H9 (cell line): ENCODE results near the gene NECAB2. TPM values are rescaled to one million over a fixed set of nuclear protein-coding genes. Genes with fewer than 3 reads are reported as not detected.

Experiments used
- DNase-seq: peaks from one replicate; pipeline ENCODE4 v3.0.0-alpha.2; 2017
- H2AFZ ChIP-seq: one replicate; pipeline ENCODE4 v1.6.1; 2013; ENCODE audit warnings: mild to moderate bottlenecking, low read length, control low read depth, moderate library complexity
- H2AK5ac ChIP-seq: 2 replicates; pipeline ENCODE4 v1.6.1; 2013; ENCODE audit warnings: low read length, control low read depth, mixed read lengths; ENCODE audit not compliant: insufficient read length
- H2BK120ac ChIP-seq: one replicate; pipeline ENCODE4 v1.6.1; 2013; ENCODE audit warnings: low read depth, mild to moderate bottlenecking, low read length, control low read depth, inconsistent platforms; ENCODE audit not compliant: poor library complexity, severe bottlenecking
- H2BK12ac ChIP-seq: 2 replicates; pipeline ENCODE4 v1.6.1; 2013; ENCODE audit warnings: low read length, control low read depth, mixed read lengths, low read depth; ENCODE audit not compliant: insufficient read length
- H2BK15ac ChIP-seq: 2 replicates; pipeline ENCODE4 v1.6.1; 2013; ENCODE audit warnings: low read depth, low read length, control low read depth
- H2BK20ac ChIP-seq: one replicate; pipeline ENCODE4 v1.6.1; 2013; ENCODE audit warnings: low read depth, mild to moderate bottlenecking, low read length, control low read depth, inconsistent platforms; ENCODE audit not compliant: poor library complexity, severe bottlenecking
- H2BK5ac ChIP-seq: 2 replicates; pipeline ENCODE4 v1.6.1; 2013; ENCODE audit warnings: low read length, control low read depth, mixed read lengths; ENCODE audit not compliant: insufficient read length
- H3K14ac ChIP-seq: 2 replicates; pipeline ENCODE4 v1.6.1; 2013; ENCODE audit warnings: low read length, control low read depth; ENCODE audit not compliant: insufficient read depth
- H3K18ac ChIP-seq: 2 replicates; pipeline ENCODE4 v1.6.1; 2013; ENCODE audit warnings: low read depth, mild to moderate bottlenecking, mixed read lengths, low read length, control low read depth; ENCODE audit not compliant: insufficient read length
- H3K23ac ChIP-seq: 2 replicates; pipeline ENCODE4 v1.6.1; 2013; ENCODE audit warnings: low read length, control low read depth, mixed read lengths, low read depth; ENCODE audit not compliant: insufficient read length
- H3K23me2 ChIP-seq: 2 replicates; pipeline ENCODE4 v1.6.1; 2013; ENCODE audit warnings: low read depth, mild to moderate bottlenecking, mixed read lengths, low read length, control low read depth; ENCODE audit not compliant: insufficient read length, poor library complexity, severe bottlenecking
- H3K27ac ChIP-seq: 2 replicates; pipeline ENCODE4 v1.5.1; 2013; ENCODE audit warnings: low read length, control low read depth, mixed read lengths, low read depth; ENCODE audit not compliant: insufficient read length
- H3K27me3 ChIP-seq: 2 replicates; pipeline ENCODE4 v1.6.1; 2013; ENCODE audit warnings: low read length, control low read depth, inconsistent platforms; ENCODE audit not compliant: insufficient read depth
- H3K4ac ChIP-seq: 2 replicates; pipeline ENCODE4 v1.6.1; 2013; ENCODE audit warnings: low read depth, mild to moderate bottlenecking, control low read depth, inconsistent platforms, low read length, moderate library complexity
- H3K4me1 ChIP-seq: 2 replicates; pipeline ENCODE4 v1.6.1; 2013; ENCODE audit warnings: low read length, control low read depth, inconsistent platforms; ENCODE audit not compliant: insufficient read depth
- H3K4me2 ChIP-seq: 2 replicates; pipeline ENCODE4 v1.6.1; 2013; ENCODE audit warnings: low read length, control low read depth, mixed read lengths; ENCODE audit not compliant: insufficient read length, insufficient read depth
- H3K56ac ChIP-seq: 2 replicates; pipeline ENCODE4 v1.6.1; 2013; ENCODE audit warnings: low read depth, mild to moderate bottlenecking, mixed read lengths, low read length, control low read depth; ENCODE audit not compliant: insufficient read length
- H3K79me1 ChIP-seq: 2 replicates; pipeline ENCODE4 v1.6.1; 2013; ENCODE audit warnings: low read depth, mild to moderate bottlenecking, moderate library complexity, low read length, control low read depth, inconsistent platforms; ENCODE audit not compliant: insufficient read depth, poor library complexity, severe bottlenecking
- H3K79me2 ChIP-seq: 2 replicates; pipeline ENCODE4 v1.6.1; 2013; ENCODE audit warnings: low read length, control low read depth, inconsistent platforms; ENCODE audit not compliant: insufficient read depth
- H3K9ac ChIP-seq: 2 replicates; pipeline ENCODE4 v1.6.1; 2013; ENCODE audit warnings: low read length, control low read depth, mixed read lengths; ENCODE audit not compliant: insufficient read length; ENCODE audit errors: extremely low read depth
- H3K9me3 ChIP-seq: one replicate; pipeline ENCODE4 v1.6.1; 2013; ENCODE audit warnings: low read depth, low read length, inconsistent platforms; ENCODE audit not compliant: control insufficient read depth
- H3T11ph ChIP-seq: one replicate; pipeline ENCODE4 v1.6.1; 2013; ENCODE audit warnings: mild to moderate bottlenecking, low read length, control low read depth, inconsistent platforms
- H4K20me1 ChIP-seq: one replicate; pipeline ENCODE4 v1.6.1; 2013; ENCODE audit not compliant: control insufficient read depth, insufficient read length, insufficient read depth
- H4K5ac ChIP-seq: 2 replicates; pipeline ENCODE4 v1.6.1; 2013; ENCODE audit warnings: low read depth, mild to moderate bottlenecking, mixed read lengths, low read length, control low read depth; ENCODE audit not compliant: insufficient read length
- H4K8ac ChIP-seq: replicated peaks from 2 replicates; pipeline ENCODE4 v1.6.1; 2013; ENCODE audit warnings: low read length, control low read depth, mixed read lengths, low read depth; ENCODE audit not compliant: insufficient read length
- H4K91ac ChIP-seq: 2 replicates; pipeline ENCODE4 v1.6.1; 2013; ENCODE audit warnings: low read depth, mild to moderate bottlenecking, moderate library complexity, mixed read lengths, low read length, control low read depth; ENCODE audit not compliant: insufficient read length
- H3K27ac Mint-ChIP-seq, 3 experiments: 2 replicates in 2 of 3; 3 replicates in 1 of 3; pipeline ENCODE4 v1.8.0; 2020 to 2021; ENCODE audit warnings: mixed read lengths in 3 of 3, mild to moderate bottlenecking in 1 of 3, moderate library complexity in 1 of 3
- H3K27me3 Mint-ChIP-seq: 2 replicates; pipeline ENCODE4 v1.8.0; 2021; ENCODE audit warnings: low read depth, mild to moderate bottlenecking, moderate library complexity, mixed read lengths
- H3K36me3 Mint-ChIP-seq, 3 experiments: 2 replicates in 2 of 3; 3 replicates in 1 of 3; pipeline ENCODE4 v1.8.0; 2020 to 2021; ENCODE audit warnings: low read depth in 3 of 3, mixed read lengths in 3 of 3; ENCODE audit not compliant: insufficient read depth in 1 of 3
- H3K4me1 Mint-ChIP-seq, 2 experiments: 2 replicates each; pipeline ENCODE4 v1.8.0; 2020; ENCODE audit warnings: mixed read lengths in 2 of 2
- H3K4me3 Mint-ChIP-seq, 2 experiments: 2 replicates in 1 of 2; 3 replicates in 1 of 2; pipeline ENCODE4 v1.8.0; 2020 to 2021; ENCODE audit warnings: mild to moderate bottlenecking in 2 of 2, mixed read lengths in 2 of 2, moderate library complexity in 1 of 2
- H3K9me3 Mint-ChIP-seq, 2 experiments: 2 replicates in 1 of 2; 3 replicates in 1 of 2; pipeline ENCODE4 v1.8.0; 2020; ENCODE audit warnings: mild to moderate bottlenecking in 2 of 2, mixed read lengths in 2 of 2, moderate library complexity in 1 of 2
- CTCF ChIP-seq: fragments of 200-600 bp; sonication (generic); conservative IDR thresholded peaks from 3 replicates; pipeline ENCODE4 v1.8.0; 2021; ENCODE audit warnings: antibody characterized with exemption, mild to moderate bottlenecking
- WGBS: extraction: QIAGEN DNeasy Blood & Tissue Kit; methylation state at CpG from one replicate; pipeline ENCODE4 v1.1.7; 2013; ENCODE audit warnings: missing lambda C conversion rate, low lambda C conversion rate, mixed read lengths; ENCODE audit not compliant: insufficient read length; ENCODE audit errors: extremely low coverage; 5-methylcytosine and 5-hydroxymethylcytosine counted together
- total RNA-seq: library from RNA; stranded (reverse); gene quantifications from 2 replicates; pipeline ENCODE4 v1.2.1, GENCODE V29; 2021

The NECAB2 gene
- total RNA-seq, 1 experiment from 2014 or later: 12.6 TPM

GRCh38 chr16:84049403-84050060 lies 81.5 kb downstream of the NECAB2 start:
- no peak overlapping the region for H3K9ac ChIP-seq
- H3K4me3 Mint-ChIP-seq: no peak overlapping the region
- no peak overlapping the region for H4K91ac ChIP-seq
- no peak for TF ChIP-seq CTCF
- no peak overlapping the region for H2BK20ac ChIP-seq
- H3K18ac ChIP-seq: no peak overlapping the region
- H2AK5ac ChIP-seq: no peak overlapping the region
- H3K27ac Mint-ChIP-seq: no peak overlapping the region
- no peak overlapping the region for H2BK120ac ChIP-seq
- H2BK12ac ChIP-seq: no peak overlapping the region
- H3K36me3 Mint-ChIP-seq: peaks cover 8 to 27% (median 22%) of the 10 kb centered on the region in 3 experiments; a peak in 5 of 7 replicates
- H3K4me2 ChIP-seq: no peak overlapping the region
- H4K5ac ChIP-seq: no peak overlapping the region
- H3T11ph ChIP-seq: no peak overlapping the region
- H3K4me1 ChIP-seq: no peaks in the 10 kb centered on the region
- no peaks in the 10 kb centered on the region for H3K23me2 ChIP-seq
- no peak overlapping the region for H2AFZ ChIP-seq
- H3K9me3 ChIP-seq: no peaks in the 10 kb centered on the region
- H3K79me2 ChIP-seq: no peaks in the 10 kb centered on the region
- H3K9me3 Mint-ChIP-seq: no peaks in the 10 kb centered on the region
- peaks cover 2 to 11% of the 10 kb centered on the region in 2 experiments for H3K4me1 Mint-ChIP-seq
- H3K27me3 ChIP-seq: no peaks in the 10 kb centered on the region
- no peak overlapping the region for H3K56ac ChIP-seq
- H3K23ac ChIP-seq: no peak overlapping the region
- H4K20me1 ChIP-seq: no peaks in the 10 kb centered on the region
- H4K8ac ChIP-seq: no peak overlapping the region
- H3K79me1 ChIP-seq: no peaks in the 10 kb centered on the region
- WGBS: no CpG with 5 or more reads among the region's 13 CpGs
- H2BK5ac ChIP-seq: no peak overlapping the region
- H3K27me3 Mint-ChIP-seq: no peaks in the 10 kb centered on the region; the same call in 1 of the 2 replicates
- H3K14ac ChIP-seq: no peak overlapping the region
- no peak overlapping the region for H3K4ac ChIP-seq
- no peak overlapping the region for H3K27ac ChIP-seq
- H2BK15ac ChIP-seq: no peak overlapping the region
- no peak for DNase-seq
